B cell (primary cell): ENCODE measurements around the gene FLYWCH2. TPM values are rescaled to one million over a fixed set of nuclear protein-coding genes. Genes with fewer than 3 reads are reported as not detected.

Experiments
- ATAC-seq: fragments of 200-7000 bp; cut with Tn5 transposase; one replicate; pipeline ENCODE4 v1.10.0; 2021; ENCODE audit warnings: low read depth, mild to moderate bottlenecking, moderate number of reproducible peaks, moderate library complexity
- CTCF ChIA-PET: fragments of 350-600 bp; sonication (Branson Sonifier 250); formaldehyde crosslinking; loops from one replicate; lab custom pipeline; 2021; ENCODE audit warnings: antibody characterized with exemption, inconsistent platforms; lab: Charles Lee
- POLR2A ChIA-PET: fragments of 350-600 bp; sonication (Branson Sonifier 250); formaldehyde crosslinking; loops from one replicate; lab custom pipeline; 2021; ENCODE audit warnings: antibody characterized with exemption; lab: Charles Lee
- DNase-seq: peaks from one replicate; pipeline ENCODE4 v3.0.0; 2013
- H2AFZ ChIP-seq: 2 replicates; pipeline ENCODE4 v1.6.1; 2012; ENCODE audit warnings: mild to moderate bottlenecking, low read depth, low read length; ENCODE audit not compliant: insufficient read depth, poor library complexity, severe bottlenecking
- H3K27ac ChIP-seq, 2 donors: 1 replicate in 1 of 2; 2 replicates in 1 of 2; pipeline ENCODE4 v1.5.1; 2012 to 2013; ENCODE audit warnings: low read length in 2 of 2, mild to moderate bottlenecking in 2 of 2, moderate library complexity in 1 of 2
- H3K27me3 ChIP-seq, 4 experiments: fragments of 200-600 bp in 1 of 4; sonication (generic) in 1 of 4; replicated peaks in 1 of 4; 1 replicate in 2 of 4; 2 replicates in 2 of 4; pipeline versions ENCODE4 v1.6.1 to v1.7.0; 2013 to 2016; ENCODE audit warnings: low read length in 3 of 4, mild to moderate bottlenecking in 2 of 4, mixed read lengths in 1 of 4, moderate library complexity in 1 of 4; ENCODE audit not compliant: insufficient read depth in 4 of 4, control insufficient read depth in 3 of 4; ENCODE audit errors: control extremely low read depth in 1 of 4
- H3K36me3 ChIP-seq, 2 experiments: replicated peaks in 1 of 2; 1 replicate in 1 of 2; 2 replicates in 1 of 2; pipeline versions ENCODE4 v1.6.1 to v1.7.1; 2013; ENCODE audit warnings: low read length in 1 of 2; ENCODE audit not compliant: insufficient read depth in 2 of 2, control insufficient read depth in 1 of 2; ENCODE audit errors: control extremely low read depth in 1 of 2, extremely low read depth in 1 of 2
- H3K4me1 ChIP-seq, 2 donors: fragments of 200-600 bp in 1 of 2; sonication (generic) in 1 of 2; 1 replicate in 1 of 2; 2 replicates in 1 of 2; pipeline versions ENCODE4 v1.5.1 to v1.6.1; 2013 to 2017; ENCODE audit warnings: low read length in 2 of 2; ENCODE audit not compliant: control insufficient read depth in 2 of 2, insufficient read depth in 2 of 2
- H3K4me2 ChIP-seq: replicated peaks from 2 replicates; pipeline ENCODE3; 2012; ENCODE audit warnings: mild to moderate bottlenecking, low read depth, low read length; ENCODE audit not compliant: poor library complexity, severe bottlenecking
- H3K4me3 ChIP-seq, 5 experiments: fragments of 200-600 bp in 1 of 5; sonication (generic) in 1 of 5; 1 replicate in 3 of 5; 2 replicates in 2 of 5; pipeline versions ENCODE4 v1.5.1 to v1.7.0; 2011 to 2016; ENCODE audit warnings: low read length in 4 of 5, mild to moderate bottlenecking in 4 of 5, low read depth in 2 of 5, control low read depth in 1 of 5, moderate library complexity in 1 of 5; ENCODE audit not compliant: insufficient read depth in 1 of 5; ENCODE audit errors: control extremely low read depth in 1 of 5, extremely low read depth in 1 of 5
- H3K79me2 ChIP-seq: fragments of 200-600 bp; sonication (generic); one replicate; pipeline ENCODE4 v1.6.0; 2016; ENCODE audit warnings: low read length; ENCODE audit not compliant: control insufficient read depth, insufficient read depth
- H3K9ac ChIP-seq: fragments of 200-600 bp; sonication (generic); 2 replicates; pipeline ENCODE4 v1.6.1; 2017; ENCODE audit warnings: mild to moderate bottlenecking, low read length, moderate library complexity
- H3K9me3 ChIP-seq, 3 donors: one replicate each; pipeline versions ENCODE4 v1.6.1 to v1.7.1; 2013; ENCODE audit warnings: low read length in 2 of 3; ENCODE audit not compliant: control insufficient read depth in 2 of 3, insufficient read depth in 1 of 3; ENCODE audit errors: control extremely low read depth in 1 of 3
- H4K20me1 ChIP-seq: 2 replicates; pipeline ENCODE4 v1.6.0; 2012; ENCODE audit warnings: mild to moderate bottlenecking, low read length; ENCODE audit not compliant: insufficient read depth, control insufficient read depth, poor library complexity, severe bottlenecking
- H3K27ac Mint-ChIP-seq: one replicate; pipeline ENCODE4 v1.8.0; 2021; ENCODE audit warnings: mixed read lengths
- H3K27me3 Mint-ChIP-seq: one replicate; pipeline ENCODE4 v1.8.0; 2021; ENCODE audit warnings: mixed read lengths
- H3K4me1 Mint-ChIP-seq: one replicate; pipeline ENCODE4 v1.8.0; 2021; ENCODE audit warnings: mixed read lengths
- H3K4me3 Mint-ChIP-seq: one replicate; pipeline ENCODE4 v1.8.0; 2021; ENCODE audit warnings: mixed read lengths
- H3K9me3 Mint-ChIP-seq: one replicate; pipeline ENCODE4 v1.8.0; 2022; ENCODE audit warnings: mixed read lengths; ENCODE audit not compliant: insufficient read depth
- EZH2 ChIP-seq: IDR thresholded peaks from 2 replicates; pipeline ENCODE4 v1.6.1; 2012; ENCODE audit warnings: borderline replicate concordance, low read depth, mild to moderate bottlenecking, moderate library complexity, low read length; ENCODE audit not compliant: insufficient read depth, poor library complexity, severe bottlenecking
- WGBS: methylation state at CpG from one replicate; pipeline ENCODE4 v1.1.5; 2013; ENCODE audit warnings: missing lambda C conversion rate; ENCODE audit not compliant: insufficient coverage; 5-methylcytosine and 5-hydroxymethylcytosine counted together
- intact Hi-C: fragments of 100-400 bp; cut with micrococcal nuclease; formaldehyde crosslinking; loops from one replicate; pipeline ENCODE4 v1.10.0; 2022
- polyA plus RNA-seq: library from polyadenylated mRNA; depleted of rRNA; stranded (reverse); fragments of >200 nt; gene quantifications from 2 replicates; pipeline ENCODE4 v1.2.3, GENCODE V29; 2012
- total RNA-seq, 2 donors: library from RNA; stranded (reverse); fragments of 120-200 nt in 1 of 2; gene quantifications; 1 replicate in 1 of 2; 2 replicates in 1 of 2; pipeline versions ENCODE4 v1.2.3 to v1.2.4, GENCODE V29; 2013 to 2022
- TF ChIP-seq, protein P1 (sequence below): fragments of 200-600 bp; IDR thresholded peaks from one replicate; pipeline ENCODE4 v1.8.0; 2022; ENCODE audit warnings: antibody characterized with exemption, mild to moderate bottlenecking

Gene FLYWCH2
- total and polyA plus RNA-seq, 2 donors (not counting 1 experiment from before 2014, with no cell fraction given): 22.3 to 24.1 TPM

DNA sequence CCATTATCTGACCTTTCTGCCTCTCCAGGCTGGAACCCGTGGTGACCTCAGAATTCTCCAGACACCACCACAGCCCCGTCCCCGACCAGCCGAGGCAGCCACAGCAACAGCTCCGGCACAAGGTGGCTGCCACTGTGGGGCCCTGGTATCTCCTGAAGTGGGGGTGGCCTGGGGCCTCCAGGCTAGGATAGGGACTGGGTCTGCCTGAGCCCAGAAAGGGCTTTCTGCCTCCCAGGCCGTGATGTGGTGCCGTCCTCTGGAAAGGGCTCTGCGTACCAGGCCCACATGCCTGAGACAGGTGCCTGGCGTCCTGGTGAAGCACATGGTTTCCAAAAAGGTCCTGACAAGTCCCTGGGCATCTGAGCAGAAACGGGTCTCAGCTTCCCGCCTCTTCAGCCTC lies 45.8 kb downstream of the FLYWCH2 start:
- H3K9me3 ChIP-seq: no peaks in the 10 kb centered on the region
- H3K27me3 ChIP-seq: no peaks in the 10 kb centered on the region
- DNase-seq: peak; percentile 12
- peaks cover 6% of the 10 kb centered on the region for H3K79me2 ChIP-seq
- Mint-ChIP-seq H3K27me3 (no peaks in the 10 kb centered on the region), H3K4me3 (no peak overlapping the region), H3K27ac (peak overlapping the region; percentile 20), H3K4me1 (peaks cover 7% of the 10 kb centered on the region), H3K9me3 (no peaks in the 10 kb centered on the region)
- H3K27ac ChIP-seq: no peak overlapping the region
- H3K4me1 ChIP-seq: peaks cover 4 to 9% of the 10 kb centered on the region in 2 donors
- no peak overlapping the region for H3K4me3 ChIP-seq
- peaks cover 5% of the 10 kb centered on the region for H4K20me1 ChIP-seq
- WGBS: 96% methylated on average over 11 of the region's 11 CpGs
- intact Hi-C loops: no loop called here
- peaks cover 0 to 9% of the 10 kb centered on the region in 2 experiments for H3K36me3 ChIP-seq
- ATAC-seq: no peak
- H3K9ac ChIP-seq: no peak overlapping the region
- H2AFZ ChIP-seq: no peak overlapping the region
- CTCF ChIA-PET: interaction anchor here (0.6 to 1.2 kb wide), 2 partner anchors 45 to 61 kb away, joined by 3 to 4 read pairs; no protein-coding TSS in a partner anchor
- no peak overlapping the region for H3K4me2 ChIP-seq
- POLR2A ChIA-PET: no interaction called here
- TF ChIP-seq, protein P1, sequence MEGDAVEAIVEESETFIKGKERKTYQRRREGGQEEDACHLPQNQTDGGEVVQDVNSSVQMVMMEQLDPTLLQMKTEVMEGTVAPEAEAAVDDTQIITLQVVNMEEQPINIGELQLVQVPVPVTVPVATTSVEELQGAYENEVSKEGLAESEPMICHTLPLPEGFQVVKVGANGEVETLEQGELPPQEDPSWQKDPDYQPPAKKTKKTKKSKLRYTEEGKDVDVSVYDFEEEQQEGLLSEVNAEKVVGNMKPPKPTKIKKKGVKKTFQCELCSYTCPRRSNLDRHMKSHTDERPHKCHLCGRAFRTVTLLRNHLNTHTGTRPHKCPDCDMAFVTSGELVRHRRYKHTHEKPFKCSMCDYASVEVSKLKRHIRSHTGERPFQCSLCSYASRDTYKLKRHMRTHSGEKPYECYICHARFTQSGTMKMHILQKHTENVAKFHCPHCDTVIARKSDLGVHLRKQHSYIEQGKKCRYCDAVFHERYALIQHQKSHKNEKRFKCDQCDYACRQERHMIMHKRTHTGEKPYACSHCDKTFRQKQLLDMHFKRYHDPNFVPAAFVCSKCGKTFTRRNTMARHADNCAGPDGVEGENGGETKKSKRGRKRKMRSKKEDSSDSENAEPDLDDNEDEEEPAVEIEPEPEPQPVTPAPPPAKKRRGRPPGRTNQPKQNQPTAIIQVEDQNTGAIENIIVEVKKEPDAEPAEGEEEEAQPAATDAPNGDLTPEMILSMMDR: no peak

DNA sequence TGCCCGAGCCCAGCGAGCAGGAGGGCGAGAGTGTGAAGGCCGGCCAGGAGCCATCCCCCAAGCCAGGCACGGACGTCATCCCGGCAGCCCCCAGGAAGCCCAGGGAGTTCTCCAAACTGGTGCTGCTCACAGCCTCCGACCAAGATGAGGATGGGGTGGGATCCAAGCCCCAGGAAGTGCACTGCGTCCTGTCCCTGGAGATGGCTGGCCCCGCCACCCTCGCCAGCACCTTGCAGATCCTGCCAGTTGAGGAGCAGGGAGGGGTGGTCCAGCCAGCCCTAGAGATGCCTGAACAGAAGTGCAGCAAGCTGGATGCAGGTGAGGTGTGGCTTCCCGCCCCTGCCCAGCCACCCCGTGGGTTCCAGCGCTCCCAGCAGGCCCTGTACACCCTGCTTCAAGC lies 46.7 kb downstream of the FLYWCH2 start:
- Histone ChIP-seq H3K4me1 (peaks cover 4 to 9% of the 10 kb centered on the region in 2 donors), H3K4me3 (no peak overlapping the region), H3K9me3 (no peaks in the 10 kb centered on the region), H2AFZ (no peak overlapping the region), H4K20me1 (peaks cover 5% of the 10 kb centered on the region), H3K79me2 (peaks cover 6% of the 10 kb centered on the region), H3K9ac (no peak overlapping the region), H3K27me3 (no peaks in the 10 kb centered on the region), H3K27ac (no peak overlapping the region), H3K4me2 (no peak overlapping the region), H3K36me3 (peaks cover 0 to 15% of the 10 kb centered on the region in 2 experiments)
- no peak overlapping the region for H3K27ac Mint-ChIP-seq
- DNase-seq (no peak), ATAC-seq (no peak)
- intact Hi-C loops: no loop called here
- TF ChIP-seq, protein P1: no peak
- no peak for TF ChIP-seq EZH2
- H3K4me1 Mint-ChIP-seq: peaks cover 7% of the 10 kb centered on the region
- ChIA-PET POLR2A (no interaction called here), CTCF (interaction anchor here (0.6 to 1.2 kb wide), 2 partner anchors 51 to 62 kb away, joined by 3 read pairs; no protein-coding TSS in a partner anchor)
- no peaks in the 10 kb centered on the region for H3K27me3 Mint-ChIP-seq
- H3K4me3 Mint-ChIP-seq: no peak overlapping the region
- H3K9me3 Mint-ChIP-seq: no peaks in the 10 kb centered on the region
- WGBS: 95% methylated on average over 14 of the region's 14 CpGs
